Lower leg skin (tissue), 3 donors: ENCODE data around the gene ISLR.

Source experiments
- POLR2A ChIP-seq, 2 donors: fragments of 450-650 bp; IDR thresholded peaks; one replicate each; pipeline ENCODE4 v1.6.1; 2016 to 2017; ENCODE audit warnings: antibody characterized with exemption in 2 of 2, mild to moderate bottlenecking in 1 of 2, moderate library complexity in 1 of 2
- TF ChIP-seq, protein P1 (sequence below), 3 donors: fragments of 450-650 bp; IDR thresholded peaks; one replicate each; pipeline ENCODE4 v1.5.1; 2016; ENCODE audit warnings: antibody characterized with exemption in 3 of 3, mild to moderate bottlenecking in 3 of 3, moderate library complexity in 2 of 3

DNA sequence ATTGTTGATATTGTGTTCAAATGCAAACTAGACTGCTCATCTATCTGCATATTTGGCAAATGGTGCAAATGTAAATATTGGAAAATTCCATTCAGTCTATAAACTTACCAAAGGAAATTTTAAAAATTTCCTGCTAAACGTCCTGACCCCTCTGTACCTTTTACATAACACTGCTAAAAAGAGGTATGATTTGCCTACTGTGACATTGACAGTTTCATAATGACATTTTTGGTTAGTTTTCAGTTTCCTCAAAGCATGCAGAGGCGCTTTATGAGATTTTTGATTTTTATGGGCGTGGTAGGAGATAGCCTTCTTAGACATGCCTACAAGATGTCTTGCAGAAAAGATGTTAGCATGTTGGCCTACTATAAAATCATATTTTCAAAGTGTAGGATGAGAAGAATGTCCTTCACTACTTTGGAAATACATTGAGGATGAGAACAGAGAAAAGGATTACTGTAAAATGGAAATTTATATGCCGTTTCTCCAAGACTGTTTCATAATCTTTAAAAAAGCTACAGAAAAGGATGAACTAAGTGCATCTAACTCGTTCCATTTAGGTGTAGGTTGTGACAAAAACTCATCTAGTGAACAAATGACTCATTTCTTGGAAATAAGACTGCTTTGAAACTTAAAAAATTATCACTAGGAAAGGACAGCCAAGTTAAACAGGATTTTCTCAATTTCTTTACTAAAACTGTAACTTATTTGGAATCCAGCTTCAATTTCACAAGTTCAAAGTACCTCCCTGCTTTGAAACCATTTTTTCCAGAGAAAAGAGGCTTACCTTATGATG is 14.5 kb upstream of the ISLR start:
- TF ChIP-seq, protein P1, sequence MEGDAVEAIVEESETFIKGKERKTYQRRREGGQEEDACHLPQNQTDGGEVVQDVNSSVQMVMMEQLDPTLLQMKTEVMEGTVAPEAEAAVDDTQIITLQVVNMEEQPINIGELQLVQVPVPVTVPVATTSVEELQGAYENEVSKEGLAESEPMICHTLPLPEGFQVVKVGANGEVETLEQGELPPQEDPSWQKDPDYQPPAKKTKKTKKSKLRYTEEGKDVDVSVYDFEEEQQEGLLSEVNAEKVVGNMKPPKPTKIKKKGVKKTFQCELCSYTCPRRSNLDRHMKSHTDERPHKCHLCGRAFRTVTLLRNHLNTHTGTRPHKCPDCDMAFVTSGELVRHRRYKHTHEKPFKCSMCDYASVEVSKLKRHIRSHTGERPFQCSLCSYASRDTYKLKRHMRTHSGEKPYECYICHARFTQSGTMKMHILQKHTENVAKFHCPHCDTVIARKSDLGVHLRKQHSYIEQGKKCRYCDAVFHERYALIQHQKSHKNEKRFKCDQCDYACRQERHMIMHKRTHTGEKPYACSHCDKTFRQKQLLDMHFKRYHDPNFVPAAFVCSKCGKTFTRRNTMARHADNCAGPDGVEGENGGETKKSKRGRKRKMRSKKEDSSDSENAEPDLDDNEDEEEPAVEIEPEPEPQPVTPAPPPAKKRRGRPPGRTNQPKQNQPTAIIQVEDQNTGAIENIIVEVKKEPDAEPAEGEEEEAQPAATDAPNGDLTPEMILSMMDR (IDR thresholded peaks at IDR 0.05), result no peak
- no peak for TF ChIP-seq POLR2A (IDR thresholded peaks at IDR 0.05)
